Breast epithelium (tissue), 3 donors: ENCODE results near the gene UGT1A9.

Source experiments
- POLR2A ChIP-seq: fragments of 450-650 bp; IDR thresholded peaks from one replicate; pipeline ENCODE4 v1.6.1; 2016; ENCODE audit warnings: antibody characterized with exemption, mild to moderate bottlenecking, moderate library complexity
- POLR2AphosphoS5 ChIP-seq, 3 donors: sonication (generic); formaldehyde crosslinking; IDR thresholded peaks; one replicate each; pipeline ENCODE4 v1.6.1; 2017; ENCODE audit warnings: antibody characterized with exemption in 3 of 3
- TF ChIP-seq, protein P1 (sequence below), 3 donors: fragments of 450-650 bp; IDR thresholded peaks; one replicate each; pipeline ENCODE4 v1.5.1; 2016 to 2017; ENCODE audit warnings: antibody characterized with exemption in 3 of 3, mild to moderate bottlenecking in 3 of 3, moderate library complexity in 3 of 3

DNA sequence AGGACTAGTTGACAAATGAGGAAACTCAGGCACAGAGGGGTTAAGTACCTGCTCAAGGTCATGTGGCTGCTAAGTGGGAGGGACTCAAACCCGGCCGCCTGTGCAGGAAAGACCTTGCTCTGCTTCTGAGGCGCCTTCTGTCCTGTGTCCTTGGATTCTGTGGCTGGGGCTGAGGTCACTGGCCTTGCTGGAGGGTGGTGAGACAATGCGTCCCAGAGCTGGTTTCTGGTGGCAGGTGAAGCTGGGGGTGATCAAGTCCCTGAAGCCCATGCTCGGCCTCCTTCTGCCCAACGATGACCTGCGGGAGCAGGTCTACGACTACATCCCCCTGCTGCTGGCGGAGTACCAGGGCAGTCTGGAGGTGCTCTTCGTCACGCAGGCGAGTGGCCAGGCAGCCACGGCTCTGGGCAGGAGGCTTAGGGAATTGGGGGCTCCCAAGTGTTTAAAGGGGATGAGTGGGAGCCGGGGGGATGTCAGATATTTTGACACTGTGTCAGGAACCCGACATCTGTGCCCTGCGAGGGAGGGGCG, 122.5 kb downstream of the UGT1A9 start:
- TF ChIP-seq, protein P1, sequence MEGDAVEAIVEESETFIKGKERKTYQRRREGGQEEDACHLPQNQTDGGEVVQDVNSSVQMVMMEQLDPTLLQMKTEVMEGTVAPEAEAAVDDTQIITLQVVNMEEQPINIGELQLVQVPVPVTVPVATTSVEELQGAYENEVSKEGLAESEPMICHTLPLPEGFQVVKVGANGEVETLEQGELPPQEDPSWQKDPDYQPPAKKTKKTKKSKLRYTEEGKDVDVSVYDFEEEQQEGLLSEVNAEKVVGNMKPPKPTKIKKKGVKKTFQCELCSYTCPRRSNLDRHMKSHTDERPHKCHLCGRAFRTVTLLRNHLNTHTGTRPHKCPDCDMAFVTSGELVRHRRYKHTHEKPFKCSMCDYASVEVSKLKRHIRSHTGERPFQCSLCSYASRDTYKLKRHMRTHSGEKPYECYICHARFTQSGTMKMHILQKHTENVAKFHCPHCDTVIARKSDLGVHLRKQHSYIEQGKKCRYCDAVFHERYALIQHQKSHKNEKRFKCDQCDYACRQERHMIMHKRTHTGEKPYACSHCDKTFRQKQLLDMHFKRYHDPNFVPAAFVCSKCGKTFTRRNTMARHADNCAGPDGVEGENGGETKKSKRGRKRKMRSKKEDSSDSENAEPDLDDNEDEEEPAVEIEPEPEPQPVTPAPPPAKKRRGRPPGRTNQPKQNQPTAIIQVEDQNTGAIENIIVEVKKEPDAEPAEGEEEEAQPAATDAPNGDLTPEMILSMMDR (IDR thresholded peaks at IDR 0.05) = no peak
- TF ChIP-seq POLR2AphosphoS5 (IDR thresholded peaks at IDR 0.05) = no peak
- TF ChIP-seq POLR2A = no peak
